ENCODE measurements around the gene ERI3. TPM values are rescaled to one million over a fixed set of nuclear protein-coding genes. Genes with fewer than 3 reads are reported as not detected.
A peak's percentile ranks its signal among the peaks of the same experiment; 100 is the strongest.

ERI3 gene
- total RNA-seq, 1 experiment from 2014 or later: 83.3 TPM

DNA sequence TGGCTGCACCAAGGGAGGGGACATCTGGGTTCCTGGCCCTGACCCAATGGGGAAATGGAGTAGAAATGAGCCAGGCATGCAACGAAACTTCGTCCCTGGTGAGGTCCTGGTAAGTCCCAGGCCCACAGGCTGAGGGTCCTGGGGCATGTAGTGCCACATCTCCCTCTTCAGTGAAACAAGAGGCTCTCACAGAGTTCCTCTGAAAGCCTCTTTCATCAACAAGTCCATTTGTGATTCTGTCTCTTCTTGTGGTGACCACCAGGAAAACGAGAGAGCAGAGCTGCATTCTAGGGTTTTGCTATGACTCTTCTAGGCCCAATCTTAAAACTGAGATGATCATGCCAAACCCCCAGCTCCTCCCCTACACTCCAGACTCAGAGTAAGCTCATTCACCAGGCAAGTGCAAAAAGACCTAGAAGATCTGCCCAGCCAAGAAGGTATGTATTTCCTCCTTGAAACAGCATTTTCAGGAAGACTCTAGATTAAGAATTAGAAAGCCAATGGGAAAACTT is 25.7 kb upstream of the ERI3 start:
- ChIA-PET POLR2A (interaction anchor here (0.5 to 0.6 kb wide), 2 partner anchors 16 to 1368 kb away, joined by 3 to 6 read pairs; no protein-coding TSS in a partner anchor), CTCF (no interaction called here)
- DNase-seq (ENCODE audit: low read depth, low spot score): no peak
- no peaks in the 10 kb centered on the region for H3K4me1 ChIP-seq (ENCODE audit: control insufficient read depth, insufficient read depth, low read length)
- BruUV-seq (replicated peaks): no TSS peak
- intact Hi-C loops (cut with micrococcal nuclease; ENCODE audit: unreplicated experiment): no loop called here
- TF ChIP-seq, protein P1, sequence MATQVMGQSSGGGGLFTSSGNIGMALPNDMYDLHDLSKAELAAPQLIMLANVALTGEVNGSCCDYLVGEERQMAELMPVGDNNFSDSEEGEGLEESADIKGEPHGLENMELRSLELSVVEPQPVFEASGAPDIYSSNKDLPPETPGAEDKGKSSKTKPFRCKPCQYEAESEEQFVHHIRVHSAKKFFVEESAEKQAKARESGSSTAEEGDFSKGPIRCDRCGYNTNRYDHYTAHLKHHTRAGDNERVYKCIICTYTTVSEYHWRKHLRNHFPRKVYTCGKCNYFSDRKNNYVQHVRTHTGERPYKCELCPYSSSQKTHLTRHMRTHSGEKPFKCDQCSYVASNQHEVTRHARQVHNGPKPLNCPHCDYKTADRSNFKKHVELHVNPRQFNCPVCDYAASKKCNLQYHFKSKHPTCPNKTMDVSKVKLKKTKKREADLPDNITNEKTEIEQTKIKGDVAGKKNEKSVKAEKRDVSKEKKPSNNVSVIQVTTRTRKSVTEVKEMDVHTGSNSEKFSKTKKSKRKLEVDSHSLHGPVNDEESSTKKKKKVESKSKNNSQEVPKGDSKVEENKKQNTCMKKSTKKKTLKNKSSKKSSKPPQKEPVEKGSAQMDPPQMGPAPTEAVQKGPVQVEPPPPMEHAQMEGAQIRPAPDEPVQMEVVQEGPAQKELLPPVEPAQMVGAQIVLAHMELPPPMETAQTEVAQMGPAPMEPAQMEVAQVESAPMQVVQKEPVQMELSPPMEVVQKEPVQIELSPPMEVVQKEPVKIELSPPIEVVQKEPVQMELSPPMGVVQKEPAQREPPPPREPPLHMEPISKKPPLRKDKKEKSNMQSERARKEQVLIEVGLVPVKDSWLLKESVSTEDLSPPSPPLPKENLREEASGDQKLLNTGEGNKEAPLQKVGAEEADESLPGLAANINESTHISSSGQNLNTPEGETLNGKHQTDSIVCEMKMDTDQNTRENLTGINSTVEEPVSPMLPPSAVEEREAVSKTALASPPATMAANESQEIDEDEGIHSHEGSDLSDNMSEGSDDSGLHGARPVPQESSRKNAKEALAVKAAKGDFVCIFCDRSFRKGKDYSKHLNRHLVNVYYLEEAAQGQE (IDR thresholded peaks at IDR 0.05; ENCODE audit: insufficient read depth in 1 of 2, low read depth in 2 of 2, low read length in 1 of 2): no peak
- no peak for TF ChIP-seq SIN3A (IDR thresholded peaks at IDR 0.05; ENCODE audit: borderline replicate concordance, insufficient read depth, low read depth, low read length)
- in situ Hi-C loops (cut with HindIII; ENCODE audit: low pct_unique_long_range_greater_than_20kb, low sequenced_read_pairs): no loop called here
- no peak overlapping the region for H3K27ac ChIP-seq (ENCODE audit: low read length)
- no peaks in the 10 kb centered on the region for H3K27me3 ChIP-seq (ENCODE audit: control insufficient read depth, insufficient read depth, low read length)
- H3K36me3 ChIP-seq (ENCODE audit: control insufficient read depth, insufficient read depth, low read length): no peaks in the 10 kb centered on the region
- ATAC-seq: no peak
- H3K4me3 ChIP-seq (ENCODE audit: low read depth in 2 of 2, low read length in 2 of 2): no peak overlapping the region
- H3K9me3 ChIP-seq (ENCODE audit: control insufficient read depth, insufficient read depth, low read depth, low read length): no peaks in the 10 kb centered on the region

DNA sequence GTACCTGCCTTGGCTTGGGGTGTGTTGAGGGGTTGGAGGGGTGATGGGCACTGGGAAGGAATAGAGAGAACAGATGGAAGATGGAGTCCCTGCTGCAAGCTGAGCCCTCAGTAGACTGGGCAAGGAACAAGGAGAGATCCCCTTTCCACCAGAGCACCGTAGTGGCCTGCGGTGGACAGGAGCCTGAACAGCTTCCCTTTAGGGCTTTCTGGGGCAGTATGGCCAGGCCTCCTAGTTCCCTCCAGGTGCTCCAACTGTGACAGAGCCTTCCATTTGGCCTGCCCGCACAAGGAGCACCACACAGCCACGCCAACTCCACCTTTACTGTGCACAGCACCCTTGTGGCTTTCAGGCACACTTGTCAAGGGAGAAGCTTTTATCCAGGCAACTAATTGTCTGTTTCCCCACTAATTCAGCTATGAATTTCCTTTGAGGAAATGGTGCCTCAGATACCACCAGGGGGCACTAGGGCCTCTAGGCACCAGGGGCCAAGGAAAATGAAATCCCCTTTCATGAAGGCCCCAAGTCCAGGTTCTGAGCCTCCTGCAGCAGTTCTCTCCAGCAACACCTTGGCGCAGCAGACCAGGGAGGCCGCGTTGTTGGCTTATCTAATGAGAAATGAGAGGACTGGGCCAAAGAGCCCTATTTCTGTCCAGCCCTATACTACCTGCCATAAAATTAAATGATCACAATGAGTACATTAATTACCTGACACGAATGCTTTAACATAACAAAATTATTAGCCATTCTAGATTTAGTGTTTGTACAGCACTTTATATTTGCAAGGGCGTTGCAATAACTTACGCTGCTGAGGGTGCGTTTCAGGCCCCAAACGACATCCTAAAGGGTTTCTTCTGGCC is 23.1 kb upstream of the ERI3 start:
- Histone ChIP-seq H3K36me3 (ENCODE audit: control insufficient read depth, insufficient read depth, low read length) (no peaks in the 10 kb centered on the region), H3K4me3 (ENCODE audit: low read depth in 2 of 2, low read length in 2 of 2) (no peak overlapping the region), H3K4me1 (ENCODE audit: control insufficient read depth, insufficient read depth, low read length) (no peaks in the 10 kb centered on the region), H3K27me3 (ENCODE audit: control insufficient read depth, insufficient read depth, low read length) (no peaks in the 10 kb centered on the region), H3K27ac (ENCODE audit: low read length) (no peak overlapping the region), H3K9me3 (ENCODE audit: control insufficient read depth, insufficient read depth, low read depth, low read length) (no peaks in the 10 kb centered on the region)
- in situ Hi-C loops (cut with HindIII; ENCODE audit: low pct_unique_long_range_greater_than_20kb, low sequenced_read_pairs) (no loop called here), intact Hi-C loops (cut with micrococcal nuclease; ENCODE audit: unreplicated experiment) (loop anchor here (2.0 kb wide), 1 partner anchor 217 kb away; no protein-coding TSS in a partner anchor)
- DNase-seq (ENCODE audit: low read depth, low spot score) (no peak), ATAC-seq (peak; percentile 81)
- TF ChIP-seq SIN3A (IDR thresholded peaks at IDR 0.05; ENCODE audit: borderline replicate concordance, insufficient read depth, low read depth, low read length): no peak
- TF ChIP-seq TCF7L2 (IDR thresholded peaks at IDR 0.05; ENCODE audit: low read depth, low read length): no peak
- TF ChIP-seq, protein P2, sequence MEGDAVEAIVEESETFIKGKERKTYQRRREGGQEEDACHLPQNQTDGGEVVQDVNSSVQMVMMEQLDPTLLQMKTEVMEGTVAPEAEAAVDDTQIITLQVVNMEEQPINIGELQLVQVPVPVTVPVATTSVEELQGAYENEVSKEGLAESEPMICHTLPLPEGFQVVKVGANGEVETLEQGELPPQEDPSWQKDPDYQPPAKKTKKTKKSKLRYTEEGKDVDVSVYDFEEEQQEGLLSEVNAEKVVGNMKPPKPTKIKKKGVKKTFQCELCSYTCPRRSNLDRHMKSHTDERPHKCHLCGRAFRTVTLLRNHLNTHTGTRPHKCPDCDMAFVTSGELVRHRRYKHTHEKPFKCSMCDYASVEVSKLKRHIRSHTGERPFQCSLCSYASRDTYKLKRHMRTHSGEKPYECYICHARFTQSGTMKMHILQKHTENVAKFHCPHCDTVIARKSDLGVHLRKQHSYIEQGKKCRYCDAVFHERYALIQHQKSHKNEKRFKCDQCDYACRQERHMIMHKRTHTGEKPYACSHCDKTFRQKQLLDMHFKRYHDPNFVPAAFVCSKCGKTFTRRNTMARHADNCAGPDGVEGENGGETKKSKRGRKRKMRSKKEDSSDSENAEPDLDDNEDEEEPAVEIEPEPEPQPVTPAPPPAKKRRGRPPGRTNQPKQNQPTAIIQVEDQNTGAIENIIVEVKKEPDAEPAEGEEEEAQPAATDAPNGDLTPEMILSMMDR (IDR thresholded peaks at IDR 0.05): peak; percentile 83
- CTCF ChIA-PET: interaction anchor here (0.6 to 1.4 kb wide), 8 partner anchors 49 to 307 kb away, joined by 3 to 11 read pairs (median 3); no protein-coding TSS in a partner anchor
- BruUV-seq (replicated peaks): no TSS peak
- POLR2A ChIA-PET: no interaction called here

DNA sequence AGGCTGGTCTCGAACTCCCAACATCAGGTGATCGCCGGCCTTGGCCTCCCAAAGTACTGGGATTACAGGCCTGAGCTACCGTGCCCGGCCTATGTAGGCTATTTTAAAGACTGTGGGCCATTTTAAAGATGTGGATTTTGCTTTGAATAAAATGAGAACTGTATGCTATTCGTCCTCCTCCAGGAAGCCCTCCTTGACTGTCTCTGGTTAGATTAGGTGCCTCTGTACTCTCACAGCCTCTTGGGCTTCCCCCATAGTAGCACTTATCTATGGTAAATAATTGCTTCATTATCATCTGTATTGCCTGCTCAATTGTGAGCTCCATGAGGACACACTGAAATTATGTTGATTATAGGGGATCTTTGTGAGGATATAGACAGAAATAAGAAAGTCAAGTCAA is 20.5 kb upstream of the ERI3 start:
- Histone ChIP-seq H3K27me3 (ENCODE audit: control insufficient read depth, insufficient read depth, low read length) (no peaks in the 10 kb centered on the region), H3K4me3 (ENCODE audit: low read depth in 2 of 2, low read length in 2 of 2) (no peak overlapping the region), H3K9me3 (ENCODE audit: control insufficient read depth, insufficient read depth, low read depth, low read length) (no peaks in the 10 kb centered on the region), H3K36me3 (ENCODE audit: control insufficient read depth, insufficient read depth, low read length) (no peaks in the 10 kb centered on the region), H3K4me1 (ENCODE audit: control insufficient read depth, insufficient read depth, low read length) (no peaks in the 10 kb centered on the region), H3K27ac (ENCODE audit: low read length) (no peak overlapping the region)
- ChIA-PET POLR2A (no interaction called here), CTCF (no interaction called here)
- ATAC-seq: no peak
- TF ChIP-seq, protein P1 (IDR thresholded peaks at IDR 0.05; ENCODE audit: insufficient read depth in 1 of 2, low read depth in 2 of 2, low read length in 1 of 2): no peak
- TF ChIP-seq TCF7L2 (IDR thresholded peaks at IDR 0.05; ENCODE audit: low read depth, low read length) (no peak), SIN3A (IDR thresholded peaks at IDR 0.05; ENCODE audit: borderline replicate concordance, insufficient read depth, low read depth, low read length) (no peak), POLR2AphosphoS5 (IDR thresholded peaks at IDR 0.05; ENCODE audit: low read depth, low read length) (no peak)
- TF ChIP-seq, protein P2 (IDR thresholded peaks at IDR 0.05): no peak
- no peak for DNase-seq (ENCODE audit: low read depth, low spot score)
- no TSS peak for BruUV-seq (replicated peaks)
- intact Hi-C loops (cut with micrococcal nuclease; ENCODE audit: unreplicated experiment) (no loop called here), in situ Hi-C loops (cut with HindIII; ENCODE audit: low pct_unique_long_range_greater_than_20kb, low sequenced_read_pairs) (no loop called here)
